HG03060 (cell line): ENCODE results near the gene ATG4B.

Source experiments
- ATAC-seq: cut with Tn5 transposase; IDR thresholded peaks from one replicate; pipeline ENCODE4 v1.9.1; 2021; ENCODE audit warnings: low read depth, moderate number of reproducible peaks; ENCODE audit not compliant: unreplicated experiment

ATG4B gene

DNA sequence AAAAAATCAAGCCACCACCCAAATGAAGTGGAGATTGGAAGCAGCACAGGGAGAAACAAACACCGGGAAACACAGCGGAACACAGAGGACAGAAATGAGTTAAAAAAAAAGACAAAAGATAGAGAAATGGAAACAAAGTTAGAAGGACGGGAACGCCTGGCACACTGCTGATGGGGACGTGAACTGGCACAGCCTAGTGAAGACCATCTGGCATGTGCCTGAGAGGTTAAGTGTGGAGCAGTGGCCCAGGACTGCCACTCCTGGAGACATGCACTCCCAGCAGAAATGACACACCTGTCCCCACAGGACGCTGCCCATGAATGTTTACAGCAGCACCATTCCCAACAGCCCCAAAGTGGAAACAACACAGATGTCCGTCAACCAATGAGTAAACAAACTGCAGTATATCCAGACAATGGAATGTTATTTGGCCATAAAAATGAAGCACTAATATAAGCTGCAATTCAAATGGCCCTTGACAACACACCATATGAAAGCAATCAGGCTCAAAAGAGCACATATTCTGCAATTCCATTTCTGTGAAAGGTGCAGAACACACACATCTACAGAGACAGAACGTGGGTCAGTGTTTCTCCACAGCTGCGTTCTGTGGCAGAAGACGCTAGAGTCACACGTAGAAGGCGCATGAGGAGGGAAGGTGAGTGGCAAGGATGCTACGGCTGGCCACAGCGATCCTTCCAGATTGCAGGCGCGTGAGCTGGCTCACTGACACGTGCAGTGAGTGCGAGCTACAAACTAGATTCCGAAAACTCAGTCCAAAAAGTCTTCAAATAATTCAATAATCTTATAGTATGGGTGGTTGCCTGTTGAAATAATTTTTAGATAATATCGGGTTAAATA is 25.1 kb upstream of the ATG4B start:
- ATAC-seq, result no peak

DNA sequence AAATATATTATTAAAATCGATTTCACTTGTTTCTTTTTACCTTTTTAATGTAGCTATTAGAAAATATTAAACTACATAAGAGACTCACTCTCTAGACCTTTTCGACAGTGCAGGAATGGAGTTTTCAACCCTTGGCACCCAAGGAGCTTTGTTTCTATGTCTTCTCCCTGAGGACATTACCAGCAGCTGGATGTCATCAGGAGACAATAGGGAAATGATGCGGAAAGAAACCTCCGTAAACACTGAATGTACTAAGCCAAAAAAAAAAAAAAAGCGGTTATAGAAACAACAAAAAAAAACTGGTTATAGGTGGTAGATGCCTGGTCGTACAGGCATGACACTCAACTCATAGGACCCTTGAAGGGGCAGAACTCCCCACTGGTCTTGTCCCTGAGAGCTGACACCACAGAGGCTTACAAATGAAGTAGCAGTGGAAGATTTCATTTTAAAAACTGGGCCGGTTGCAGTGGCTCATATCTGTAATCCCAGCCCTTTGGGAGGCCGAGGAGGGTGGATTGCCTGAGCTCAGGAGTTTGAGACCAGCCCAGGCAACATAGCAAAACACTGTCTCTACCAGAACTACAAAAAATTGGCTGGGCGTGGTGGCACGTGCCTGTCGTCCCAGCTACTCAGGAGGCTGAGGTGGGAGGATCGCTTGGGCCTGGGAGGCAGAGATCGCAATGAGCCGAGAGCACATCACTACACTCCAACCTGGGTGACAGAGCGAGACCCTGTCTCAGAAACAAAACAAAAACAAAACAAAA is 24.3 kb upstream of the ATG4B start:
- no peak for ATAC-seq

DNA sequence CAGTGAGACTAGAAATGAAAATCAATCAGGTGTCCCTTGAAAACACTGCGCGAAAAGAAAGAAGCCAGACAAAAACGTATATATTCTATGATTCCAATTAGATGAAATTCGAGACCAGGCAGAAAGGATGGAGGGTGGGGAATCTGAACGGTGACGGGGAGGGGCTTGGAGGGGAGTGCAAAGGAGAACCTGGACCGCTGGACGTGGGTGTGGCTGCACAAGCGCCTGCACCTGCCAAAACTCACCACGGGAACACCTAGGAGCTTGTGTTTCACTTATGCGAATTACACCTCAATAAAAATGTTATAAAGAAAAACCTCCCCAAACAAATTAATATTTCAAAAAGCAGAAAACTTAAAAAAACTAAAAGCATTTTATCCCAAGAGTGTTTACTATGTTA is 22.5 kb upstream of the ATG4B start:
- ATAC-seq, result no peak

DNA sequence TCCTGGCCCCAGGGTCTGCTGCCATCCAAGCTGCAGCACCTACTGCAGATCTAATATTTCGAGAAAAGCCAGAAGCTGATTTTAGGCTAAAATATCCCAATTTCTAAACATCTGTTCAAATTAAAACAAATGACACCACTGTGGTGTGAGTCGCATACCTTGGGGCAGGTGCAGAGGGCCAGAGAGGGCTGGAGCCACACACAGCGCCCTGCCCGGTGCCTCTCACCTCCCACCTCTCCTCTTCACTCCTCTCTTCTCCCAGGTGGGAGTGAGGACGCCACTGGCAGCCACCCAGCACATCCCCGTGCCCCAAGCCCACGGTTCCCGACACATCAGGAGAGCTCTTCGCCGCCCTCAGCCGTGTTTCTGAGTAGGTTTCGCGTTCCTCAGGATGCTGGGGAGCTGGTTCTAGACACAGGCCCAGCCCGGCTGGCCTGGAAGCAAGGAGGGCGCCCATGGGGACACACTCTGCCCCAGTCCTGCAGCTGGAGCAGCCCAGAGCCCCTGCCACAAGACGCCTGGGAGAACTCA is 21.9 kb upstream of the ATG4B start:
- no peak for ATAC-seq

DNA sequence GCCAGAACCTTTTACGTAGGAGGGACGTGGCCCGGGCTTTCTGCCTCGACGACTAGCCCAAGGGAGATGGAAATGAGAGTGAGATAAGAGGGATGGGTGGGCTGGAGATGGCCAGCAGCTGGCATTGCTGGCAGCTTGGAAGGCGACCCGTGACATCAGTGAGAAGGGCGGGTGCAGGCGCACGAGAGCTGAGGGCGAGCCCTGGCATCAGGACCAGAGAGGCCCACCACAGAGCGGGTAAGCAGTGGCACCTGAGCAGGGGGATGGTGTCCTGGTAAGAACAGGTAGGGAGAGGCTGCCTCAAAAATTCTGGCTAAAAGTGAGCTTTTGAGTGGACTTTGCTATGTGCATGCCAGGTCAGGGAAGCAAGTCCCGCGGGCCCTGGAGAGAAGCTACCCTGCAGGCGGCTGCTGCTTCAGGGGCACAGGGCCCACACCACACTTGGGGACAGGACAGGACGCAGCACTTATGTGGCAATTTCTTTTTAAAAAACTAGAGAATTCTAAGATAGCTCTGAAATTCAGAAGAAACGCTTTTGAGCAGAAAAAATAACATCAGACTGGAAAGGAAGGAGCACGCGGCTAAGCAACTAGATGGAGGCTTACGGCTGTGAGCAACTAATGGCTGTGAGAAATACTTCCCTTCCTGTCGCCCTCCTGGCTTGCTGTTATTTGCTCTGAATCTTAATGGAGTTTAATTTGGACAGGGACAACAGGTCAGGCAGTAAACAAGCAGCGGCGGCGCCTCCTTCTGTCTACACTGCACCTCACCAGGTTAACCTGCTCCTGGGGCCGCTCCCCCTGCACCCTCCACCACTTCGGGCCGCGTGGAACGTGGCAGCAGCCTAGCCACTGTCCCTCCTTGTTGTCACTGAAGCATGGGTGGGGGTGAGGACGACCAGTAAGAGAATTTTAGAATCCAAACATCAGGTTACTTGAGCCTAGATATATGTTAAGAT is 21.0 kb upstream of the ATG4B start:
- no peak for ATAC-seq

DNA sequence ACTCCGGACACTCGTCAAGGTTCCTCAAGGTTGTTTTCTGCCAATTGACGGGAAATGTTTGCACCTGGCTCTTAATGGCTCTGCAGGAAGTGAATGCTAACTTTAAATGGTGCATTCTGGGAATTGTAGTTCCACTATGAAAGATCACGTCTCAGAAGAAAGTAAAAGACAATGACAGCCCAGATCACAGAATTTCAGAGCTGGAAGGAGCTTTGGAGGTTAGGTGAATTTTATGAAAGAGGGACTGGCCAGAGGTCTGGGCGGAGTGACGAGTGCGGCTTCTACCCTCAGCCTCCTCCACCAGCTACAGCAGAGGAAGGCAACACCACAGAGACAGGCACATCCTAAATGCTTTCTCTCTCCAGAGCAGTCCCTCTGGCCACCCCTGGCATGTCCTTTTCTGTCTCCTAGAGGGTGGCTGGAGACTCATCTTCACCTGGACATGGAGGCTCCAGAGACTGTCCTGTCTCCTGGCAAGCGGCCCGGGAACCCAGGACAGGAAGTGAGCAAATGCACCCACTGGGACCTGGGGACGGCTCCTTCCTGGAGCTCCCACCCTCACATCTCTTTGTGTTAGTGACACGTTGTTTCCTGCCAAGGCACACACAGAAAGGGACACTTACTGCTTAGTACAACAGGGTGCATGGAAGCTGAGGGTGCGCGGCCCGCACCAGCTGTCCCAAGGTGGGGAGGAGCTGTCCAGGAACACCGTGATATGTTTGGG is 19.9 kb upstream of the ATG4B start:
- ATAC-seq, result no peak

DNA sequence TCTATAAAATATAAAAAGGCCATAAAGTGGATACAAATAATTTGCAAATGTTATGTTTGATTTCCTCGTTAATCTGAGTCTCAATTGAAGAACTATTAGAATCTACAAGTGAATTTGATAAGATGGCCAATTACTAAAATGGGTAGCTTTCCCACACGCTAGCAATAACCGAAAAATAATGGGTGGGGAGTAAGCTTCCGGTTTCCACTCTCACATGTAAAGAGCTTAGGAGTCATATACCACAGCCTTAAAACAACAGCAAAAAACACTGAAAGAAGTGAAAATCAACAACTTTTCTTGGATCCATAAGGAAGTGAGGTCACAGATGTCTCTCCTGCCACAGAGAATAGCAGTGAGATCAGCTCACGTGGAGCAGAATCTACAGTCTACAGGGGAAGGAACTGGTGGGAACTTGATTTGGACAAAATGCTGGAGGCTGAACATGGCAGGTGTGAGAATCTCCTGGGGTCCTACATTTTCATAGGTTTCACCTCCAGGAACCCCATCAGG is 19.1 kb upstream of the ATG4B start:
- no peak for ATAC-seq

DNA sequence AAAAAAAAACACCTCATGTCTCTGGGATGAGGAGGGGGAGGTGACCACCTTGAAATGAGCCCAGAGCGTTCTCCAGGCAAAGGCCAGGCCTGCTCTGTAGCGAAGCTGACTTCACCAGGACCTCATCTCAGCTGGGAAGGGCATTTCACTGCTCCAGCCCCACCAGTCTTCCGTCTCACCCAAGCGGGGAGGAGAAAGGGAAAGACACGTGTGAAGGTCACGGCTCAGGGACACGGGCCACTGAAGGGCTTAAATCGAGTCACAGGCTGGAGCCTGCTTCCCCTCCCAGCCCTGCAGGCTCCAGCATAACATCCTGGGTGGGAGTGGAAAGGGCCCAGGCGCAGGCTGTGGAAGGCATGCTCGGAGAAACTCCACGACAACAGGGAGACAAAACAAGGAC is 18.7 kb upstream of the ATG4B start:
- ATAC-seq, result no peak

DNA sequence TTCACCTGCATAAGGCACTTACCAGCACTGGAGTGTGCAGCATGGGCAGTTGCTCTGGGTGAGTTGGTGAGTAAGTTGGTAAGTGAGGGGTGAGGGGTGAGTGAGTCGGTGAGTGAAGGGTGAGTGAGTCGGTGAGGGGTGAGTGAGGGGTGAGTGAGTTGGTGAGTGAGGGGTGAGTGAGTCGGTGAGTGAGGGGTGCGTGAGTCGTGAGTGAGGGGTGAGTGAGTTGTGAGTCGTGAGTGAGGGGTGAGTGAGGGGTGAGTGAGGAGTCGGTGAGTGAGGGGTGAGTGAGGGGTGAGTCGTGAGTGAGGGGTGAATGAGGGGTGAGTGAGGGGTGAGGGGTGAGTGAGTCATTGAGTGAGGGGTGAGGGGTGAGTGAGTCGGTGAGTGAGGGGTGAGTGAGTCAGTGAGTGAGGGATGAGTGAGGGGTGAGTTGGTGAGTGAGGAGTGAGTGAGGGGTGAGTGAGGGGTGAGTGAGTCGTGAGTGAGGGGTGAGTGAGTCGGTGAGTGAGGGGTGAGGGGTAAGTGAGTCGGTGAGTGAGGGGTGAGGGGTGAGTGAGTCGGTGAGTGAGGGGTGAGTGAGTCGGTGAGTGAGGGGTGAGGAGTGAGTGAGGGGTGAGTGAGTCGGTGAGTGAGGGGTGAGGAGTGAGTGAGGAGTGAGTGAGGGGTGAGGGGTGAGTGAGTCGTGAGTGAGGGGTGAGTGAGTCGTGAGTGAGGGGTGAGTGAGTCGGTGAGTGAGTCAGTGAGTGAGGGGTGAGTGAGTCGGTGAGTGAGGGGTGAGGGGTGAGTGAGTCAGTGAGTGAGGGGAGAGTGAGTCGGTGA is 17.7 kb upstream of the ATG4B start:
- ATAC-seq, result no peak

DNA sequence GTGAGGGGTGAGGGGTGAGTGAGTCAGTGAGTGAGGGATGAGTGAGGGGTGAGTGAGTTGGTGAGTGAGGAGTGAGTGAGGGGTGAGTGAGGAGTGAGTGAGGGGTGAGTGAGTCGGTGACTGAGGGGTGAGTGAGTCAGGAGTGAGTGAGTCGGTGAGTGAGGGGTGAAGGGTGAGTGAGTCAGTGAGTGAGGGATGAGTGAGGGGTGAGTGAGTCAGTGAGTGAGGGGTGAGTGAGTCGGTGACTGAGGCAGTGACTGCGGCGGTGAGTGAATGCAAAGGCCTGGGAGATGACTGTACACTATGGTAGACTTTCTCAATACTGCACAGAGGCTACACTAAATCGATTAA is 17.1 kb upstream of the ATG4B start:
- no peak for ATAC-seq

DNA sequence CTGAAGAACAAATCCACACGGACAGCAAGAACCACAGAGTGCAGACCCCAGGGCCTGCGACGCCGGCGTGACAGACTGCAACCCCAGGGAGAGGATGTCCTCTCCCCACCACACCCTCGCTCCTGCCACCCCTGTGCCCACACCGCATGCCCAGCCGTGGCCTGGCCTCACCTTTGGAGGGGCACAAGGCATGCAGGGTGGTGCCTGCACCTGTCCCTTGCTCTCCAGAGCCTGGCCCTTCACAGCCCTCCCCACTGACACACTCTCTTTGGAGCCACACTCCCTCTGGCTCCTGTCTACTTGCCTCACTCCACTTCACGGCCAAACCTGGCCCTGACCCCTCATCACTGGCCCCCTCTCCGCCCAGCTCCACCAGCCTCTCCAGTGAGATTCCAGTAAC is 9.8 kb upstream of the ATG4B start:
- no peak for ATAC-seq

DNA sequence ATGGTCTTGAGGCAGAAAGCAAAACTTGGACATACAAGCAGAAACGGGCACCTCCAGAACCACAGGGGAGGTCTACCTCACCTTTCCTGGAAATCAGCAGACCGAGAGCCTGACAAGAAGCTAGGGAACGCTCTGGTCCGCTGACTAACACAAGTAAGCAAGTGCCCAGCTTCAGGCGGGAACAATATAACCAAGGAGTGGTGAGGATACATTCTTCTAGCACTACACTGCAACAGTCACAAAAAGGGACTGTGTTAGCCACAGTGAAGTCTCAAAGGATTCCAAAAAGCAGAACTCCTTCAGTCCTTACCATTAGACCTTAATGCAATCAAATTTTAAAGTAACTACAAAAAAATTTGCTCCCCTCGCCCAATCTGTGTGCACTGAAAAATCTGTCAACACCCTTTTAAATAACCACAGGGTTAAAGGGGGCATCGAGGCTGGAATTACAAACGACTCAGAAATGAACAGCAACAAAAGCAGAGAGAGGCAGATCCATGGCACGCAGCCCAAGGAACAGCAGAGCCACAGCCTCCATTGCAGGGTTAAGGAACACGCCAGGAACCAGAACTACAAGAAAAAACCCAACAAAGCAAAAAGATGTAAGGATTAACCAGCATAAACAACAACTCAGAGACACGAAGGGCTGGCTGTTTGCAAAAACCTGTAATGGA is 7.6 kb upstream of the ATG4B start:
- no peak for ATAC-seq

DNA sequence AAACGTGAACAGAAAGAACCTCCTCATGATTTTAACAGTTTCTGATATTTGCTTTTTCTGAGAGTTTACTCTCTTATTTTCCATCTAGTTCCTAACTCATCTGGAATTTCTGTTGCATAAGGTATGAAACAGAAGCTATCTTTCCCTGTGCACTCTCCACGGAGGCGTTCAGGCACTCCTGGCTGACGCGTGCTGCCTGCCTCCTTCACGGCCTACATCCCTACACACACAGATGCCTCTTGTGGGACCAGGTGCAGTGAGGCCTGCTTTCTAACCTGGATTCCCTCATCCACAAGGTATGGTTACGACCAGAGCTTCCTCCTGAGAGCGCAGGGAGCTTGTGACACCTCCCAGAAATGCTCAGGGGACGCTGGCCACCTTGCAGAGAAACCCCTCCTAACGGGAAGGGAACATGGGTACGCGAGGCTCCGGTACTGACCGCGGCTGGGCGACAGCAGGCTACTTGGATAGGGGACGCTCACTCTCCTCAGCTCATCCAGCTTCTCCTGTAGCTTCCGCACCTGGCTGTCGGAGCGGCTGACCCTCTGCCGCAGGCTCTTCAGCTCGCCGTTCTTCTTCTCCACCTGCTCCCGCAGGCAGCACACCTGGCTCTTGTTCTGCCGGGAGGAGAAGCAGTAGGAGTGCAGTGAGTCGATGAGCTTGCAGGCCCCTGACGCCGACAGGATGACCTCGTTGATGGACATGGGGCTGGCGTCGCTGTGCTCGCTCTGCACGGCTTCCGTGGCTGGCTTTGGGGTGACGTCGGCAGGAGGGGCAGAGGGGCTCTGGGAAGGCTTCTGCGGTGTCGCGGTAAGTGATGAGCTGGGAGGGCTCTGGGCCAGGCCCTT is 4.8 kb upstream of the ATG4B start:
- ATAC-seq, result no peak

DNA sequence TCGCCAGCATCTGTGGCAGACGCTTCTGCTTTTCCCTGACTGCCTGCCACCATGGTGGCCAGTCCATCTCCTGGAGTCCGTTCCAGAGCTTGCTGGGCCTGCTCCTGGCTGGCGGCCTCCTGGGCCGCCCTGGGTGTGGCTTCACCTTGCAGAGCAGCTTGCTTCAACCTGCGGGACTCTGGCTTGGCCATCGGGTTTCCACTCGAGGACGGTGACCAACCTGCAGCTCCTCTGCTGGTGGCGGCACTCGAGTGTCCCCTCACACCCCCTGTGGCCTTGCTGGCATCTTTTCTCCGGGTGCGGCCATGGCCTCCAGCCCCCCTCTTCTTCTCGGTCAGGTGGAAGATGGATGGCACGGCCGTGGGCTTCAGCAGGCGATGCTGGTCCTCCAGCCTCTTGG is 3.9 kb upstream of the ATG4B start:
- ATAC-seq, result no peak

DNA sequence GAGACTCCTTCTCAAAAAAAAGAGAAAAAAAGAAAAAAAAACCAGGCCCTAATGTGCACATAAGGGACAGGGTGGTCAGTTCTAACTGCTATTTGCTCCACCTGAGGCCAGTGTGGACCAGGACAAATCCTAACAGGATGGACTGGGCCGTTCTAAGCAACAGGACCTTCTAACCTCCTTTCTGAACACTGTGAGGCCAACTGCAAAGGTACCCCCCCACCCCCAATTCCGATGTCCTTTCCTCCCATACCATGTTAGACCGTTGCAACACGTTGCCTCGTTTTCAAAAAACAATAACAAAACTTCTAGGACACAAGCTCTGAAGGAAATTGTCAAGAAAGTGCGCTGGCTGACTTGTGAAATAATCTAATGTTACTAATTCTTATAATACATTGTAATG is 1.7 kb upstream of the ATG4B start:
- no peak for ATAC-seq

DNA sequence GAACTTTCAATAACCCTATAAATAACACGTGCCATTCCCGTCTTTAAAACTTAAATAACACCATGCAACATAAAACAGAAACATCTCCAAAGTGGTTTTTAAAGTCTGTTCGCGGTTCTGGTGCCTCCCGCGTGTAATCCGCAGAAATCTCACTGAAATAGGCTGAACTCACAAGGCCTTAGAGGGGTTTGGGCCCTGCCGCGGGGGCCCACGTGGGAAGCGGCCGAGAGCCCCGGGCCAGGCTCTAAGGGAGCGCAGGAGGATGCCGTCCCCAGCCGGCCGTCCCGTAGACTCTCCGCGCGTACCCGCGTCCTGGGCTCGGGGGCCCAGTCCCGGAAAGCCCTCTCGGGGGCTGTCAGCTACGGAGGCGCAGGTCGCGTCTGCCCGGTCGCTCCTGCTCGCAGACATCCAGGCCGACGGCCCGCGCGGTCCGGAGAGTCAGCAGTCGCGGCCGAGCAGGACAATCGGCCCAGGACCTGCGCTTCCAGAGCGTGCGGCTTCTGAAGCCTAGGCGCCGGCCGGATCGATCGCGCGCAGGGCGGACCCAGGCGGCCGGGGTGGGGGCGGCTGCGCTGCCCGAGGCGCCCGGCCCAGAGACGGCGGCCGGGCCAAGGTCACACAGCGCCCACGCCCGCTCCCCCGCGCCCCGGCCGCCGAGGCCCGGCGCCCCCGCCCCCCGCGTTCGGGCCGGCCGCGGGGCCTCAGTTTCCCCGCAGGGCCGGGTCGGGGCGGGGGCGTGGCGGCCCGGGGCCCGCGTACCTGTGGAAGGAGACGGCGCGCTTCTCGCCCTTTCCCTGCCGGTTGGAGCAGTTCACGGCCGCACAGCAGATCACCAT is 1.1 kb upstream of the ATG4B start:
- no peak for ATAC-seq
